HG02610 (cell line): Measurements from ENCODE around the gene GIMAP7.

Source experiments
- ATAC-seq: cut with Tn5 transposase; IDR thresholded peaks from one replicate; pipeline ENCODE4 v1.9.1; 2021; ENCODE audit warnings: mild to moderate bottlenecking, moderate library complexity; ENCODE audit not compliant: unreplicated experiment

The GIMAP7 gene

GRCh38 chr7:150568714-150569113 is 54.0 kb downstream of the GIMAP7 start:
- no peak for ATAC-seq

- ATAC-seq = no peak
These were observed 54.7 kb downstream of the GIMAP7 start for GRCh38 chr7:150569245-150569955.
